Measurements from ENCODE around the gene LYL1. TPM values are rescaled to one million over a fixed set of nuclear protein-coding genes. Genes with fewer than 3 reads are reported as not detected.

Gene LYL1
- total and polyA plus RNA-seq, 9 of the 15 experiments (the other 6 are each of a cell fraction or from before 2014, with no cell fraction given), result 1.3 to 266 (median 34.0) TPM

- TF ChIP-seq, protein P1, sequence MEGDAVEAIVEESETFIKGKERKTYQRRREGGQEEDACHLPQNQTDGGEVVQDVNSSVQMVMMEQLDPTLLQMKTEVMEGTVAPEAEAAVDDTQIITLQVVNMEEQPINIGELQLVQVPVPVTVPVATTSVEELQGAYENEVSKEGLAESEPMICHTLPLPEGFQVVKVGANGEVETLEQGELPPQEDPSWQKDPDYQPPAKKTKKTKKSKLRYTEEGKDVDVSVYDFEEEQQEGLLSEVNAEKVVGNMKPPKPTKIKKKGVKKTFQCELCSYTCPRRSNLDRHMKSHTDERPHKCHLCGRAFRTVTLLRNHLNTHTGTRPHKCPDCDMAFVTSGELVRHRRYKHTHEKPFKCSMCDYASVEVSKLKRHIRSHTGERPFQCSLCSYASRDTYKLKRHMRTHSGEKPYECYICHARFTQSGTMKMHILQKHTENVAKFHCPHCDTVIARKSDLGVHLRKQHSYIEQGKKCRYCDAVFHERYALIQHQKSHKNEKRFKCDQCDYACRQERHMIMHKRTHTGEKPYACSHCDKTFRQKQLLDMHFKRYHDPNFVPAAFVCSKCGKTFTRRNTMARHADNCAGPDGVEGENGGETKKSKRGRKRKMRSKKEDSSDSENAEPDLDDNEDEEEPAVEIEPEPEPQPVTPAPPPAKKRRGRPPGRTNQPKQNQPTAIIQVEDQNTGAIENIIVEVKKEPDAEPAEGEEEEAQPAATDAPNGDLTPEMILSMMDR (IDR thresholded peaks at IDR 0.05 in 2 of 3, conservative IDR thresholded peaks at IDR 0.05 in 1 of 3; ENCODE audit: insufficient read depth in 2 of 3, low read depth in 1 of 3, low read length in 3 of 3), result peak; percentile 69 to 78 (median 78); a peak in 5 of 6 replicates
Observed at GRCh38 chr19:13082192-13083007, 20.3 kb downstream of the LYL1 start (continued).

GRCh38 chr19:13079542-13079986 lies 23.1 kb downstream of the LYL1 start:
- H4K20me1 ChIP-seq (replicated peaks; ENCODE audit: control insufficient read depth, insufficient read depth, low read length), result no peaks in the 10 kb centered on the region
- POLR2A ChIA-PET, result interaction anchor here (0.6 to 2.4 kb wide), 5 partner anchors 11 to 133 kb away, joined by 3 to 20 read pairs (median 4); partner anchors contain the start of gene RAD23A
- H3K9me1 ChIP-seq (ENCODE audit: control insufficient read depth, insufficient read depth, low read length), result no peaks in the 10 kb centered on the region
- BruUV-seq (replicated peaks), result no TSS peak
- peak; percentile 93 for ATAC-seq
- H3K4me2 ChIP-seq (ENCODE audit: insufficient read depth, low read length), result peak overlapping the region; percentile 68
- FAIRE-seq, result peak; percentile 84
- CTCF ChIA-PET (ENCODE audit: low intra/inter-chr PET ratio), result interaction anchor here (0.8 kb wide), 1 partner anchor 114 kb away, joined by 3 read pairs; no protein-coding TSS in a partner anchor
- 14% methylated on average over 15 of the region's 16 CpGs for WGBS (ENCODE audit: insufficient coverage, low coverage, missing lambda C conversion rate)
- no peaks in the 10 kb centered on the region for H3K79me2 ChIP-seq (ENCODE audit: control insufficient read depth, insufficient read depth, low read length)
- H3K27me3 ChIP-seq (ENCODE audit: control insufficient read depth in 2 of 2, insufficient read depth in 2 of 2, low read length in 2 of 2), result no peaks in the 10 kb centered on the region
- in situ Hi-C loops (cut with MboI) (no loop called here), intact Hi-C loops (cut with micrococcal nuclease) (no loop called here)
- peak overlapping the region; percentile 52 to 92 for H3K9ac ChIP-seq (ENCODE audit: insufficient read depth in 1 of 2, low read depth in 2 of 2, low read length in 2 of 2)
- peak; percentile 83 to 88 (median 85) for DNase-seq (ENCODE audit: extremely low read depth in 1 of 4, low spot score in 3 of 4)
- peaks cover 27 to 76% of the 10 kb centered on the region in 2 experiments for H3K4me1 ChIP-seq (replicated peaks in 1 of 2; ENCODE audit: control insufficient read depth in 2 of 2, insufficient read depth in 2 of 2, low read length in 2 of 2)
- peaks cover 40% of the 10 kb centered on the region; the same call in 2 of the 3 replicates for H3K36me3 ChIP-seq (ENCODE audit: control insufficient read depth, insufficient read depth, low read length)
- H2AFZ ChIP-seq (ENCODE audit: low read depth, low read length), result peak overlapping the region; percentile 83
- no peak overlapping the region; the same call in 1 of the 2 replicates for H3K4me3 ChIP-seq
- peak overlapping the region; percentile 63 for H3K27ac ChIP-seq (ENCODE audit: extremely low read depth, low read depth, low read length)
- no peaks in the 10 kb centered on the region for H3K9me3 ChIP-seq (replicated peaks; ENCODE audit: control insufficient read depth, insufficient read depth, low read depth, low read length)
- TF ChIP-seq, protein P2, sequence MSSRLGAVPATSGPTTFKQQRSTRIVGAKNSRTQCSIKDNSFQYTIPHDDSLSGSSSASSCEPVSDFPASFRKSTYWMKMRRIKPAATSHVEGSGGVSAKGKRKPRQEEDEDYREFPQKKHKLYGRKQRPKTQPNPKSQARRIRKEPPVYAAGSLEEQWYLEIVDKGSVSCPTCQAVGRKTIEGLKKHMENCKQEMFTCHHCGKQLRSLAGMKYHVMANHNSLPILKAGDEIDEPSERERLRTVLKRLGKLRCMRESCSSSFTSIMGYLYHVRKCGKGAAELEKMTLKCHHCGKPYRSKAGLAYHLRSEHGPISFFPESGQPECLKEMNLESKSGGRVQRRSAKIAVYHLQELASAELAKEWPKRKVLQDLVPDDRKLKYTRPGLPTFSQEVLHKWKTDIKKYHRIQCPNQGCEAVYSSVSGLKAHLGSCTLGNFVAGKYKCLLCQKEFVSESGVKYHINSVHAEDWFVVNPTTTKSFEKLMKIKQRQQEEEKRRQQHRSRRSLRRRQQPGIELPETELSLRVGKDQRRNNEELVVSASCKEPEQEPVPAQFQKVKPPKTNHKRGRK (tag; IDR thresholded peaks at IDR 0.05), result no peak
- TF ChIP-seq TOE1 (IDR thresholded peaks at IDR 0.05; ENCODE audit: borderline replicate concordance), result 0 out of 2 replicates have a peak, but pooled peaks have one; percentile 34
- TF ChIP-seq TOE1 (CRISPR knock-in tag; IDR thresholded peaks at IDR 0.05; ENCODE audit: borderline replicate concordance, low read depth), result no peak
- TF ChIP-seq KLF1 (tag; IDR thresholded peaks at IDR 0.05), result no peak
- TF ChIP-seq DNMT1 (IDR thresholded peaks at IDR 0.05), result no peak
- TF ChIP-seq NR3C1 (CRISPR knock-in tag; IDR thresholded peaks at IDR 0.05), result no peak
- TF ChIP-seq ZNF146 (CRISPR knock-in tag; IDR thresholded peaks at IDR 0.05; ENCODE audit: unreplicated experiment), result no peak
- 0 out of 2 replicates have a peak, but pooled peaks have one; percentile 30 for TF ChIP-seq NBN (IDR thresholded peaks at IDR 0.05; ENCODE audit: low read depth)
- TF ChIP-seq EP400 (IDR thresholded peaks at IDR 0.05), result peak; percentile 85
- TF ChIP-seq HMBOX1 (IDR thresholded peaks at IDR 0.05), result no peak
- no peak for TF ChIP-seq TEAD1 (CRISPR knock-in tag; IDR thresholded peaks at IDR 0.05)

Data from K562 (cell line).